T follicular helper cell (primary cell): ENCODE data around the gene SFTPD.

Experiments used
- DNase-seq: peaks from one replicate; pipeline ENCODE4 v3.0.0-alpha.2; 2020; ENCODE audit warnings: low read depth

Gene SFTPD

DNA sequence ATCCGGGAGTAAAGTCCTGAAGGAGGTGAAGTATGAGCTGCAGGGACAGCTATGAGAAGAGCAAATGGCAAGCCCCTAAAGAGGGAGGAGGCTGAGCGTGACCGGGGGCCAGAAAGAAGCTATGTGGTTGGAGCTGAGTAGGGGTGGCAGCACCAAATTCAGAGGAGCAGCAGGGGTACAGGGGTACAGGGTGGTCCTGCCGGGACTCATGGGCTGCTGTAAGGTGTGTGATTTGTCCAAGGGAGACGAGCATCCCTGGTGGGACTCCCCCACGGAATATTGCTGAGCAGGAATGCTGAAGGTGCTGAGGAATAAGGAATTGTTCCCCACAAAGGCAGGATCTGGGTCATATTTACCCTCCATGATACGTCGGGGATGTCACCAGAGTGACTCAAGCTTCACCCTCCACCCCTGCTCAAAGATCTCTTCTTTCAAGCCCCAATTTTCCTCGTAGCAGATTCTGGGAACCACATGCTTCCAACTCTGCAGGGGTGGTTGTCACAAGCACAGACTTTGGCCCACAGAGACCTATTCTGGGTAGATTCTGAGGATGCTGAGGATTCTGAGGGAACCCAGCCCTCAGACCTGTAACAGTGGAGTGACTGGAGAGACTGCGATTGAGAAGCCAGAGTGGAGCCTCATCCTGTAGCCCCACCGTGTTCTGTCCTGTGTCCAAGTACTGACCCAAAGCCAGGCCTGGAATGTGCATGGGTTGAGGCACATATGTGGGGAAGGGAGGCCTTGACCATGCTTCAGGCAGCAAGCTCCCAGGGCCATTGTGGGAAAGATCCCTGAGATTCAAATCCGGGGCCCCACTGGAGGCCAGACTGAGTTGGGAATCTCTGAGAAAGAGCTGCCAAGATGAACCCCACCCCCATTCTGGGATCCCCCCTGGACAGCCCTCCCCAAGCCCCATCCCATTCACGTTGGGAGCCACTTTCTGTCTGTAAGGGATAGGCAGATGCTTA, 4.2 kb downstream of the SFTPD start:
- no peak for DNase-seq

DNA sequence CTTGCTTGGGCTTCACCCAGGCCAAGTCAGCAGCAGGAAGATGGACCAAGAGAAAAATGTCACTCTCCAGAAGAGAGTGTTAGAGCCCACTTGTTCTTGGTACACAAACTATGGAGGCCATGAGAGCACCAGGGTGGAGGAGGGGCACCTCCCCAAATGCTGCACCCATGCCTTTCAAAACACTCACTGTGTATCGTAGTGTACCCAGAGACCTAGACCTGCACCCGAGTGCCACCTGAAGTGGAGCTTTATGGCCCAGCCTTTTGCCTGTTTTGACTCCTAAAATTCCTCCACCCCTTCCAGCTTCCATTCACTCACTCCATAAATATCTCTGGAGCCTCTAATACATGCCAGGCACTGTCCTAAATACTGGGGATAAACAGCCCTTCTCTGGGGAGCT, 5.0 kb downstream of the SFTPD start:
- no peak for DNase-seq

DNA sequence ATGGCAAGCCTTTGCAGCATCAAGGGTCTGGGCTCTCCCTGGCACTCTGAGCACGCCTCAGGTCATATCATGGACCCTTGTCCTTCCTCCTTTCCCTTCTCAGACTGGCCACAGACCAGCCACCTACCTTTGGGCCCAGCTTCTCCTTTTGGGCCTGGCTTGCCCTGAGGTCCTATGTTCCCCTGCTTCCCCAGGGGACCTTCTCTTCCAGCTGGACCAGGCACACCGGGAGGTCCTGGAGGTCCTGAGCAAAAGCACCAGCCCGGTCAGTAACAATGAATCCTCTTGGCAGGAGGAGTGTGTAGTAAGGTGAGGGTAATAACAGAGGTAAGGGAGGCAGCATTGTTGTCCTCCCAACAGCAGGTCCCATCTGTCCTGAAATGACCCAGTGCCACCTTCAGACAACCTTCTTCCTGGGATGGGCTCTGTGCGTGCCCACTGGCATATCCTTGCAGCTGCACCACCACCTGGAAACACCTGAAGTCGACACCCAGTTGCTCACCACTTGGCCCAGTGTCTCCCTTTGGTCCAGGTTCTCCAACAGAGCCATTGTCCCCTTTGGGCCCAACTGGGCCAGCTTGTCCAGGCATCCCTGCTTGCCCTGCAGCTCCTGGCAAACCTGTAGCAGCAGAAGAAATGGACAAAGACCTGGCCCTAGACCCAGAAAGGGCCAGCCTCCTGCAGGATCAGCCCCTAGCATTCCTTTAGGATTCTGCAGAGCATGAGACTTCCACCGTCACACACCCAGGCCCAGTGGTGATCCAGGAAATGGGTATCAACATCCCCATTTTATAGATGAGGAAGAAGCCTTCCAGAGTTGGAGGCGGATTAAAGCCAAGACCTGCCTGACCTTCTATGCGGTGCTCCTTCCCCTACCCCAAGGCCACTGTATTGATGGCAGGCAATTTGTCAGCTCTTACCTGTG, 6.4 kb downstream of the SFTPD start:
- no peak for DNase-seq

GRCh38 chr10:79941585-79942210, 7.2 kb downstream of the SFTPD start:
- DNase-seq, result no peak

GRCh38 chr10:79941146-79941545, 7.8 kb downstream of the SFTPD start:
- DNase-seq, result no peak

DNA sequence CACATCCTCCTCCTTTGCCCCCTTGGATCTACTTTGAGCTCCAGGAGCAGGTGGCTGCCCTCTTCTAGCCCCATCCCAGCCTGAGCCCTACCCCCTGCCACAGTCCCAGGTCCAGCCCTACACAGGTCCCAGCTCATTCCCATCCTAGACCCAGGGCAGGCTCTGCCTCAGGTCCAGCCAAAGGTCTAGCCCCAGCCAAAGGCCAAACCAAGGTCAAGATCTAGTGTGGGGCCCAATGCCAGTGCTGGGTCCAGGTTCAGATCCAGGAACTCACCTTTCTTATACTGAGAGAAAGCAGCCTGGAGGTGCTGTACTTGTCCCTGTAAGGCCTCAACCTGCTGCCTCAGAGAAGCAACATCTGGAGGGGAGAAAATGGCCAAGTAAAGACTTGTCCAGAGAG, 8.5 kb downstream of the SFTPD start:
- DNase-seq, result no peak

DNA sequence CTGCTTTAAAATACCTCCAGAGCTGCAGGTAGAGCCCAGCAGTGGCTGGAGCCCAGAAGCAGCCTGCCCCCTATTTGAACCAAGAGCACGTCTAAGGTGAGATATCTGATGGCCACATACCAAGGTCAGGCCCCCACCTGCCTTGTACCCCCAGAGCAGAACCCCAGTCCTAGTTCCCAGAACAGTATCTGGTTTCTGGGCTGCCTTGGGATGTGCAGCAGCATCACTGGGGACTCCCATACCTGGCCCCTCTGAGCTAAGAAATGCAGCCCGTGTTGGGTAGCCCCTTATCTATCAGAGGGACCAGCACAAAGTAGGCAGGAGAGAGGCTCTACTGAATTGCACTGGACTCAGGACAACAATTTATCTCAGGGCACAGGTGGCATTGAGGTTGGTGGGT, 8.9 kb downstream of the SFTPD start:
- no peak for DNase-seq

DNA sequence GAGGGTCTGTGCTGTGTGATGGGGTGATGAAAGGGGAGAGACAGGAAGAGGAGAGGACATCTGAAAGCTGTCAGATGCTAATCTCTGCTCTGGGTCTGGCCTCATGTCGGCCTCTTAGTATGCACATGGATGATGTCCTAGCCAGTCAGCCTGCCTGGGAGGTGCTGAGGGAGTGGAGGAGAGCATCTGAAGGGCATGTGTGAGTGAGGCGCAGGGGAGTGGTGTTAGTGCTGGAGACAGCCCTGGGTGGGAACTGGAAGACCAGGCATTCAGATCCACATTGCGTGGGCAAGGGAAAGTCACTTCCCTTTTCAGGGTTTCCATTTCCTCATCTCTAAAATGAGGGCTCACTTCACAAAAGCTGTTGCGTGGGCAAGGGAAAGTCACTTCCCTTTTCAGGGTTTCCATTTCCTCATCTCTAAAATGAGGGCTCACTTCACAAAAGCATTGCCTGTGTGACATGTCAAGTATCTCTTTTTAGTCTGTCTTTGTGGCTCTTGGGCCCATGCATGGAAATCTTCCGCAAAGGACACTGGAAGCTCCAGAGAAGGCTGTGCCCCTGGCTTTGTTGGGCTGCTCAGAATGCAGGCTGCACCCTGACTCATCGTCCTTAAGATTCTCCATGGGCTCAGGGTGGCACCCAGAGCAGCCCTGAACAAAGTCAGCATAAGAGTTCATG, 10.0 kb downstream of the SFTPD start:
- no peak for DNase-seq

- no peak for DNase-seq
These were observed 11.2 kb downstream of the SFTPD start for GRCh38 chr10:79937701-79938151.

GRCh38 chr10:79936625-79937615, 12.0 kb downstream of the SFTPD start:
- DNase-seq, result no peak

DNA sequence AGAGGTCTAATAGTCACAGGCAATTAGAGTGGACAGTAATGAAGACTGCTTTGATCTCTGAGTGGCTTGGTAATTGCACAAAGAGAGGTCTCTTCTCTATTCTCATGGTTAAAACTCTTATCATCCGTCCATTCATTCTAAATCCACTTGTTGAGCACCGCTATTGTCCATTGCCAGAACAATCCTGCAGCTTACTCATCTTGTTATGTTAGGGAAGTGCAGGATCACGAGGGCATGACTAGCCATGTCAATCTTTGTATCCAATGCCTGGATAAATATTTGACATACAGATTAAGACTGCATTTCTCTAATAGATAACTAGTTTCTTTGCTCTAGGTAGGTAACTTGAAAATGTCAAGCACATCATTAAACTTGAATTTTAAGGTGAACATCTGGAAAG, 14.9 kb downstream of the SFTPD start:
- no peak for DNase-seq

DNA sequence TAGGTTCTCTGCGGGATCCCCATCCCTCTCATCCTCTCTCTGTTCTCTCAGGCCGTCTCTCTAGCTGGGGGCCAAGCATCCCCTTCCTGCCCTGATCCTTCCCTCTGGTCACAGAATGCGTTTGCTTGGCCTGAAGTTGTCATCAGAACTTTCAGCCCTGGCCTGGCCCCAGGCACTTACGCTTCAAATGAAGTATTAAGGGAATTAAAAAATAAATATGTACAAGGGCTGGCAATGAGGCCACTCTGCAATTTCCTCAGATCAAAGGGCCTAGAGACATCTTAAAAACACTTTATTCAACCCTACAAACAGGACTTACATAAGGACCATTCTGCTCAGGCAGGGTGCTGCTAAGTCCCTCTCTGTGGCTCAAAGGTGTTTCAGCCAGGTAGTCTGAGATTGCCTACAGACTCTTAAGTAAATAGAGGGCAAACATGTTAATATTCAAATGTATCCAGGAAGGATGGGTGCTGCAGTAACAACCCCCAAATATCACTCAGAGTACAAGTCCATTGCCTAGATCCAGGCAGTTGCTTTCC, 16.0 kb downstream of the SFTPD start:
- no peak for DNase-seq

- DNase-seq, result no peak
These were observed 16.6 kb downstream of the SFTPD start for GRCh38 chr10:79932307-79932706.

GRCh38 chr10:79930751-79931150, 18.2 kb downstream of the SFTPD start:
- no peak for DNase-seq

- no peak for DNase-seq
These were observed 18.6 kb downstream of the SFTPD start for GRCh38 chr10:79930267-79930666.

- peak; percentile 58 for DNase-seq
These were observed 19.4 kb downstream of the SFTPD start for GRCh38 chr10:79929409-79929904.

DNA sequence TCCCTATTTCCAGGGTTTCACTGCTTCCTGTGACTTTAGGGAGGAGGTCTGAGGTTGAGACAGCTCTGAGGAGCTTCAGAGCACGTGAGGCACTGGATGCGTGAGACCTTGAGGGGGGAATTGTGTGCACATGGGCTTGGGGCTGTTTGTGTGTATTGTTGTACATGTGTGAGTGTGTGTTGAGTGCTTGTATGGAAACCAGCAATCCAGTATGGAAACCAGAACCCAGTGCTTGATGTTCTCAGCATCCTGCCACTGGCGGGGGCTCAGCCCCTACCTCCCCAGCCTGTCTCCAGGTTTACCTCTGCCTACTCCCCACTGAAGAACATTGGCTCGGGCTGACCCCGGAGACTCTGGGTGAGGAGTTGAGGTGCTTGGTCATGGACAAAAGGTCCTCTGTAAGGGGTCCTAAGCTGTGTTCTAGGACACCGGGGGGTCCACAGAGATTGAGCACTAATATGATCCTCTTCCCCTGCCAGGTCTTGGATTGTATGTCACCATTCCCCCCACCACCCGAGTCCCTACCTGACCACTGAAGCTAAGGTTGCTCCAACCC, 20.8 kb downstream of the SFTPD start:
- no peak for DNase-seq

DNA sequence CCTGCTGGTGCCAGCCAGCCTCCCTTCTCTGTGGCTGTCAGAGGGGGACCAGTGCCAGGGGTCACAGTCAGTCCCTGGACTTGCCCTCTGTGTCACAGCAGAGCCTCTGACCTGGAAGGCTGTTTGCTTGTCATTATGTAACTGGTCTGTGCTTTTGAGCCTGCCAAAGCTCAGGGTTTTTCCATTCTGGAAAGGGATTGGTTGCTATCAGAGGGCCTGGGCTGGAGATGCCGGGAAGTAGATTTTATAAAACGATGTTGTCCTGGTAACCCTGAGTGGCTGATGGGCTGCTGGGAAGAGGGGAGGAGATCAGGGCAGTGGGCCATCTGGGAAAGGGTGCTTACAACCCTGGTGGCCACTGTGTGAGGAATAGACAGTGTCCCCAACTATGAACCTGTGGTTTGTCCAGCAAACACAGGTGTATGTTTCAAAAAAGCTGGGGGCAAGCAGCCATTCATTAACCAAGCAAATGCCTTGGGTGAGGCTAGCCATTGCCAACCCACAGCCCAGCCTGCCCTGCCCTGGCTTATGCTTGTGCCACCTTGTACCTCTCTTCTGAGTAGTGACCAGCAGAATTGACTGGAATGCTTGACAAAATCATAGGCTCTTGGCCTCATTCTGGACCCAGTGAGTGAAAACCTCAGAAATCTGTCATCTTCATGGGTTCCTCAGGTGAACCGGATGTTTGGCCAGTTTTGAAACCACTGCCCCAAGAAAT, 21.6 kb downstream of the SFTPD start:
- DNase-seq, result no peak

- DNase-seq, result no peak
These were observed 22.9 kb downstream of the SFTPD start for GRCh38 chr10:79926037-79926436.
